GM18499 (cell line): ENCODE results near the gene SYTL4.
"Not testable (repeated sequence)": the region's sequence is repeated elsewhere in the genome, so short reads cannot be mapped to it uniquely, and the experiment has no call there.

Experiments used
- ATAC-seq: cut with Tn5 transposase; IDR thresholded peaks from one replicate; pipeline ENCODE4 v1.9.1; 2021; ENCODE audit warnings: moderate number of reproducible peaks; ENCODE audit not compliant: insufficient read depth, unreplicated experiment

Gene SYTL4

DNA sequence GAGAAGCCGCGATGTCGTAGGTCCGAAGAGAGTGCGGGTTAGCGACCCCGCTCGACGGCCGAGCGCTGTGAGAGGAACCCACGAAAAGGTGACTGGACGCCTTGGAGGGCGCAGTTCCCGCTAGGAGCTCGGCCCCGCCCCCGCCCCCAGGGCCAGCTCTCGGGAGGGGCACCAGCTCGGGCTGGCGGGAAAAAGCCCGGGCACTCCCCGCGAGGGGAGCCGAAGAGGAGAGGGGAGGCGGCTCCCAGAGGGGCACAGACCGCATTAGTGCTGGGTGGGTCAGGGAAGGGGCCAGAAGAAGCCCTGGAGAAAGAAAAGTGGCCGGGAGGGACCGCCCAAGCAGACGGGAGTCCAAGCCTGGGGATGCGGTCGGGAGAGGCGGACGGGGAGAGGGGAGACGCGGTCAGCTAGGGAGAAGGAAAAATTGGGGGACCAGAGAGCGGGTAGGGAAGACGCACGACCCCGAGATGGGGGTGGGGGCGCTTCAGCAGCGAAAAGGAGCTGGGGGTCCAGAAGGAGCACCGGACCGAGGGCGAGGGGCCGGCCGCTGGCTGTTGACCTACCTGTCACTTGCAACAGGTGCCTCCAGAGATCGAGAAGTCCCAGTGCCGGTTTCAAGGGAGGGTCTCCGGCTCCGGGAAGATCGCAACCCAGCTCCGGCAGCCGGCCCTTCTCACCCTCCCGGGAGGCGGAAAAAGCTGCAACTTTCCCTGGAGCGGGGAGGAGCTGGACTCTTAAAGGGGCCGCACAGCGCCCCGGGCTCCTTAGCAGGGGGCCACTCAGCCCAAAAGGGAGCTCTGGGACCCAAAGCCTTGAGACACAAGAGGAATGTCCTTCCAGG is at the start of gene SYTL4:
TSS of gene SYTL4 (minus strand) at position 681 of the 841 bp plus-strand sequence. CDS start 30,084 bp downstream, outside the sequence.
- no peak for ATAC-seq

DNA sequence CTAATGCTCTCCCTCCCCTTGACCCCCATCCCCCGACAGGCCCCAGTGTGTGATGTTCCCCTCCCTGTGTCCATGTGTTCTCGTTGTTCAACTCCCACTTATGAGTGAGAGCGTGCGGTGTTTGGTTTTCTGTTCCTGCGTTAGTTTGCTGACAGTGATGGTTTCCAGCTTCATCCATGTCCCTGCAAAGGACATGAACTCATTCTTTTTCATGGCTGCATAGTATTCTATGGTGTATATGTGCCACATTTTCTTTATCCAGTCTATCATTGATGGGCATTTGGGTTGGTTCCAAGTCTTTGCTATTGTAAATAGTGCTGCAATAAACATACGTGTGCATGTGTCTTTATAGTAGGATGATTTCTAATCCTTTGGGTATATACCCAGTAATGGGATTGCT is 37.5 kb upstream of the SYTL4 start:
- ATAC-seq = not testable (repeated sequence)

DNA sequence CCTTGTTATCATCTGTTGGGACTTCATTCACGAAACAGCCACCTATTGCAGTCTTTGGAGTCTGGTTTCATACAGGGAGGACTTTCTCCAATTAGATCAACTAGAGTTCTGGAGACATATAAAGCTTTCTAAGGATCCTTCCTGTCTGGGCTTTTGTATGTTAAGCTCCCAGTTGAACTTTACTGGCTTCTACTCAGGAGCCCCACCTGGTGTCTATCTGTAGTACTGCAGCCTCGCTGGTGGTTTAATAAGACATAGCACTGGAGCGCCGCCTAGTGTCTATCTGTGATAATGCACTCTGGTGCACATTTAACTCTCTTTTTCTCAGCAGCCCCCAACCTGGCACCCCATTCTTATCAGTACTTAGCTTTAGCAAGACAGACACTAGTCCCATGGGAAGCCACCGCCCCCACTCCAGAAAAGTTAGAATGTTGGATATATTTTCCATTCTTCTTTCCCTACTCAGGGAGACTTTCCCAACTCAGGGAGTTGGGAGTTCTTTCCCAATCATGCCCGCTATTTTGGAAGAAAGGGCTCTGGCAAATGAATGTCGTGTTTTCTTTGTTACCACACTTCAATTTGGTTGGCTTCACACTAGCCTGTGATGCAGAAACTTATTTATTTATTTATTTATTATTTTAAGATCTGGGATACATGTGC is 36.9 kb upstream of the SYTL4 start:
- peak; percentile 50 for ATAC-seq

DNA sequence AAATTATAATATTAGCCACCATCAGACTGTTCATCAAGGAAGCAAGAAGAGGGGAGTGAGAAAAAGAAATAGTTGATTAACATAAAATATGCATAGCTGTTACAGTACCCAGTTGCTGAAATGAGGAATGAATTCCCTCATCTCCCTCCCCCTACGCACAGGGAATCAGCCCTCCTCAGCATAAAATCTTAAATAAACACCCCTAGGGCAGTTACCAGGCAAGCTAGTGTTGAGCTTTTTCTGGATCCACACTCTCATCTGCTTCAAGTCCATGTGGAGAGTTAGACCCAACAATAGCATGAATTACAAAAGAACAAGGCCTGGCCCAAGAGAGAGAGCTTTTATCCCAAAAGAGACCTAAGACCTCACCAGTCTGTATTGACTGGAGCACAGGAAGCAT is 19.0 kb upstream of the SYTL4 start:
- ATAC-seq = no peak

DNA sequence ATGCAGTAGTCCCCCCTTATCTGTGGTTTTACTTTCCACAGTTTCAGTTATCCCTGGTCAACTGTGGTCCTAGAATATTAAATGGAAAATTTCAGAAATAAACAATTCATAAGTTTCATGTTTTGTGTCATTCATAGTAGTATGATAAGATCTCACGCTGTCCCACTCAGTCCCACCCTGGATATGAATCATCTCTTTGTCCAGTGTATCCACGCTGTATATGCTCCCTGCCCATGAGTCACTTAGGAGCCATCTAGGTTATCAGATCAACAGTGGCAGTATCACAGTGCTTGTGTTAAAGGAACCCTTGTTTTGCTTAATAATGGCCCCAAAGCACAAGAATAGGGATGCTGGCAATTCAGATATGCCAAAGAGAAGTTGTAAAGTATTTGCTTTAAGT is 16.2 kb upstream of the SYTL4 start:
- no peak for ATAC-seq

DNA sequence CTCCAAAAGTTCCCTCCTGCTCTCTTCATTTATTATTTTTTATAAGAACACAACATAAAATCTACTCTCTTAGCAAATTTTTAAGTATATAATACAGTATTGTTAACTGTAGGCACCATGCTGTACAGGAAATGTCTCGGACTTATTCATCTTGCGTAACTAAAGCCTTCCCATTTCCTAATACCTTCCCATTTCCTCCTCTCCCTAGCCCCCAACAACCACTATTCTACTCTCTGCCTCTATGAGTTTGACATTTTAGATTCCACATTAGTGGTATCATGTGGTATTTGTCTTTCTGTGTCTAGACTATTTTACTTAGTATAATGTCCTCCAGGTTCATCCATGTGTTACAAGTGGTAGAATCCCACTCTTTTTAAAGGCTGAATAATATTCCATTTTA is 15.8 kb upstream of the SYTL4 start:
- ATAC-seq = no peak

DNA sequence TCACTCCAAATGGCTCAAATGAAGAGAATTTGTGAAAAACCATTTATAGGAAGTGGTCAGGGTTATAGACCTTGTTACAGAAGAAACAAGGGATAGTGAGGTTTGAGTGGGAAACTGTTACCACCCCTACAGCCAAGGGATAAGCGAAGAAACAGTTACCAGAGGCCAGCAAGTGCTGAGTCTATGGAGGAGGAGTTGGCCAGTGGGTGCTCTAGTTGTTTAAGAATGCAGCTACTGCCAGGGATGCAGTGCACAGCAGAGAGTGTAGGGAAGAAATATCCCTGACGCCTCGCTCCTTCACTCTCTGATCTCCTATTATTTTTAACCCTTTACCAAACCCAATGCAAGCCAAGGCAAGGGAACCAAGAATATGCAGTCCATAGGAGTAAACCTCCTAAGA is 15.2 kb upstream of the SYTL4 start:
- no peak for ATAC-seq

DNA sequence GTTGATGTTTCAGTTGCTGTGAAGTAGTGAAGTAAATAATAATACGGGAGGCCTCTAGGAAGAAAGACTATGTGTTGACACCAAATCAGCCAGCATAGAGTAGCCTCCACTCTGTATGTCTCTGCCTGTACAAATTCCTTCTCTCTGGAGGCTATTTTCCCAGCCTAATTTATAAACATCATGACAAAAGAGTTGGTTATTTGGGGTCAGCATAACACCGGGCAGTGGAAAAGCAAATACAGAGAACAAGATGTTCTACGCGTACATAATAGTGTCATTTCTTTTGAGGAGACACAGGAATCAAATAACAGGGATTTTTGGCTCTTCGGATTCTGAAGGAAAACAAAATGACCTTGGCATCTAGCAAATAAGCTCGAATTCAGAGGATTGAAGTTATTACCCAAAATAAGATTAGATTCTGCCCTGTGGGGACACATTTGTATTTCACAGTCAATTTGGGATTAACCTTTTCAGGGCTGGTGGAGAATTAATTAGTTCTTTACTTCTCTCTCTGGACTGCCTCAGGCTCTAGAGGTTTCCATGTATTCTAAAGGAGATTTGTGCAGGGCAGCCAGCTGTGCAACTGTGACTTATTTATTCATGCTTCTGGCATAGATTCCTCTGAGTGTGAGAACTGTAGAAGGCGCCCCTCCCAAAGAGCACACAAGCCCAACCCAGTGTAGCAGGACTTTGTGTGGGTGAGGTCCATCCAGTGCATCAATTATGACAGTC is 14.1 kb upstream of the SYTL4 start:
- no peak for ATAC-seq

DNA sequence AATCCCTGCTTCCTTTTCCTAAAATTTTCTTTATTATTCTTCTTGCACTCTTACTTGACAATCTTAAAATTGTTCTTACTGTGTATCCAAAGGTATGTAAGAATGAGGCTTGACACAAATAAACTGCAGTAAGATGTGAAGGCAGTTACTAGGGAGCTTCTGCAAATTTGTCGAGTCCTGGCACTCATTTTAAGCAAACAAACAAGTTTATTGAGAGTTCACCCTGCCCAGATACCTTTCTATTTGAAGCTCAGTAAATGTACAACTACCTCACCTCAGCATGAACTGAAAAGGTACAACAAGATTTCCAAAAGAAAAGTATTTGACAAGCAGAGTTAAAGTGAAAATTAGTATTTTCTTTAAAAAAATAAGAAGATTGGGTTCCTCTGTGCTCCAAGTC is 13.3 kb upstream of the SYTL4 start:
- ATAC-seq = no peak

DNA sequence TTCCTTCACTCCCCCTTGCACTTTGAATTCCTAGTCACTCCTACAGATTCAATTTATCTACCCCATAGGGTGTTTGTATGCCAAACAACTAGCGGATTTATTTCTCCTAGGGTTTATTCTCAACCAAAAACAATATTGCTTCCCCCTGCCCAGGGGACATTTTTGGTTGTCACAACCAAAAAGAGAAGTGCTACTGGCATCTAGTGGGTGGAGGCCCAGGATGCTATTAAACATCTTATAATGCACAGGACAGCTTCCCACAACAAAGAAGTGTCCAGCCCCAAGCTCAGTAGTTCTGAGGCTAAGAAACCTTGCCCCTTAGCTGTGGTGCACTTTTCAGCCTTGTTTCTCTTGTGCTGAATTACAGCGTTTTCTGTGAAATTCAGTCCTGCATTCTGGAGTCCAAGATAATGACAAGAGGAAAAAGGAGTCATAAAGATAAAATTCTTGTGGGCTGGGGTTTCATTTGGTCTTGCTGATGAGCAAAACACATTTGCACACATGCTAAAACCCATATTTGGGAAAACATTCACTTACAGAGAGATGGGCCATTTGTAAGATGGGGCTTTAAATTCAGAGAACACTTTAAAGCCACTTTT is 11.2 kb upstream of the SYTL4 start:
- ATAC-seq = no peak

DNA sequence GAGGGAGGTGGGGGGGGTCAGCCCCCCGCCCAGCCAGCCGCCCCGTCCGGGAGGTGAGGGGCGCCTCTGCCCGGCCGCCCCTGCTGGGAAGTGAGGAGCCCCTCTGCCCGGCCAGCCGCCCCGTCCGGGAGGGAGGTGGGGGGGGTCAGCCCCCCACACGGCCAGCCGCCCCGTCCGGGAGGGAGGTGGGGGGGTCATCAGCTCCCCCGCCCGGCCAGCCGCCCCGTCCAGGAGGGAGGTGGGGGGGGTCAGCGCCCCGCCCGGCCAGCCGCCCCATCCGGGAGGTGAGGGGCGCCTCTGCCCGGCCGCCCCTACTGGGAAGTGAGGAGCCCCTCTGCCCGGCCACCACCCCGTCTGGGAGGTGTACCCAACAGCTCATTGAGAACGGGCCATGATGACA is 7.9 kb downstream of the SYTL4 start:
- not testable (repeated sequence) for ATAC-seq

DNA sequence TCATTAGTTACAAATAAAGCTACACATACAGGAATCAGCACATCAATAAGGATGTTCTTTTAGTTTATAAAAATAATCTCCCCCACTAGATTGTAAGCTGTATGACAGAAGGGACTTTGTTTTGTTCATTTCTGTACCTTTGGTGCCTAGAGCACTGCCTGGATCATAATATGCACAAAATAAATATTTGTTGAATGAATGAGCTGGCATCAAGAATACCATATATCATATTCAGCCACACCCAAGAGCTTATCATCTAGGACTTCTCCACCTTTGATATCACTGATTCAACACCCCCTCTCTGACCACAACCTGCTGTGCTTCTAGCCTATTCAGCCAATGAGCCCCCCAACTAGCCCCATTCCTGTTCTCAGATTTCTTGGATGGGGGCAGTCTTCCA is 10.6 kb downstream of the SYTL4 start:
- no peak for ATAC-seq

DNA sequence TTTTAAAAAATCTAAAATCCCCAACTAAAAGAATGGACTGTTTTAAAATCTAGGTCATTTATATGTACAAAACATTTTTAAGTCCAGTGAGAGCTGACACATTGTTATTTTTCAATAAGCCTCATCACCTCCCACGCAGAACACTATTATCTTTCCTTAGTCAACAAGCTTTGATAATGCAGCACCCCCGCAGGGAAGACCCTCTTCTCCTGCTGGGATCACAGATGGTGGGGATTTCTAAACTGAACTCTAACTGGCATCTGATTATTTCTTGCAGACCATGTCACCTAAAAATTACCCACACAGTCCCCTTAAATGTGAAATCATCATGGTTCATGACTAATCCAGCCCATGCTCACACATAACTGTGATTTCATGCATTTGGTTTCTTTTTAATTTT is 11.6 kb downstream of the SYTL4 start:
- ATAC-seq = no peak

DNA sequence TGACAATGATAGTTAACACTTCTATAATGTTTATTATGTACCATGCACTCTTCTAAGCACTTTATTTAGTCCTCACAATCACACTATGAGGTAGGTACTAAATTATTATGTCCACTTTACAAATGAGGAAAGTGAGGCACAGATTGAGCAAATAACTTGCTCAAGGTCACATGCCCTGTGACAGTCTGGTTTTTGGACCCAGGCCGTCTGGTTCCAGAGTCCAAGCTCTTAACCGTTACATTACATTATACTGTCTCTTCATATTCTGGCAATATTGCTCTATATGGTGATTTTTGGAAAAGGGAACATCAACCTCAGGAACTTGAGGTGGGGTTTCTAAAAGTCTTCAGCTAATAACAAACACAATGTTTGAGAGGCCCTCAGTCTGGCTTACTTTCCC is 12.8 kb downstream of the SYTL4 start:
- no peak for ATAC-seq

DNA sequence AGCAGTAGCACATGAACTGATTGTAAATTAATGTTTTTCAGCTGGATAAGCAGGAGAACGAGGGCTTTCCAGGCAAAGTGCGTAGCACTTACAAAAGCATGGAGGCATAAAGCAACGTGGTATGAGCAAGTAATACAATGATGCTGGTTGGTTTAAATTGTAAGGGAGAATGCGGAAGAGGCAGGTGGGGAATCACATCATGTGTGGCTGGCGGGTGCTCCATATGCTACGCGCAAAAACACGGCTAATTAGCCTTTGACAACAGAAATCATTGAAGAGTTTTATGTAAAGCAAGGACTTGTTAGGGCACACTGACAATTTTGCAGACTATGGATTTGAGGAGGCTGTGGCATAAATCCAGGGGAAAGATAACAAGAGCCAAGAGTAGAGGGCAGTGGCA is 14.6 kb downstream of the SYTL4 start:
- ATAC-seq = no peak

DNA sequence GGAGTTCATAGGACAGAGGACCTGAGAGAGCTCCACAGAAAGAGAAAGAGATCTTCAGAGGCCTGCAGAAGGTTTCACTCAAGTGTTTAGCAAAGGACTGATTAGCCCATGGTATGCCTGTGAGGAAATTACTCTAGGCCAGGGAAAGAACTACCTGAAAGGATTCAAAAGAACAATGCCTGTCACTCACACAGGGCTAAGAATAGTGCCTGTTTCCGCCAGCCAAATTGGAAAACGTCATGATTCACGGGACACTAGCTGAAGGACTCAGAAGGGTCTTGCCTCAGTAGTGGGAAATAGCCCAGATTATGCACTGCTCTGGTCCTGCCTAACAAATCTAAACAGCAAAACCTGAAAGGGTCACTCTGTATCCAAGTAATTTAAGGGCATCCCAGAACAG is 21.1 kb downstream of the SYTL4 start:
- ATAC-seq = no peak

DNA sequence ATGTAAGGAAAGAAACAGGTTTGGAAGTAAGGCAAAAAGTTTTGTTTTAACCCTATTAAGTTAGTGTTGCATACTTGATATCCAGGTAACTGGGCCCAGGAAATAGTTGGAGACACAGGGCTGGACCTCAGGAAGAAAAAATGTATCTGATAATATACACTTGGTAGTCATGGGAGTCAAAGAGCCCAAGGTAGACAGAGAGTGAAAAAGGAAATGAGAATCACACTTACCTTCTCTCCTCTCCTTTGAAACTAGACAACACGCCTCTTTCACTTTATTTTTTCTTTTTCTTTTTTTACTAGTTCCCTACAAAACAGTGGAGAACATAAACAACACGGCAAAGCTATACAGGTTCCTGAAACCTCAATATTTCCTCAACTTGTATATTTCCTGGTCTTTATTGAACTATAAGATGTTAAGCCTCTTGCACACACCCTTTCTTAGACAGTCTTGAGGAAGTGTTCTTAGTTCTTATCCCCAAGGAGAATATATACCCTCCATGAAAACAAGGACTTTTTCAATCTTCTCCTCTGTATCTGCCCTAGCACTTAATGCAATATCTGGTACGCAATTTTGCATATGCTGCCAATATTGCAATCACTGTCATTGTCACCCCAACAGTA is 27.2 kb downstream of the SYTL4 start:
- no peak for ATAC-seq

DNA sequence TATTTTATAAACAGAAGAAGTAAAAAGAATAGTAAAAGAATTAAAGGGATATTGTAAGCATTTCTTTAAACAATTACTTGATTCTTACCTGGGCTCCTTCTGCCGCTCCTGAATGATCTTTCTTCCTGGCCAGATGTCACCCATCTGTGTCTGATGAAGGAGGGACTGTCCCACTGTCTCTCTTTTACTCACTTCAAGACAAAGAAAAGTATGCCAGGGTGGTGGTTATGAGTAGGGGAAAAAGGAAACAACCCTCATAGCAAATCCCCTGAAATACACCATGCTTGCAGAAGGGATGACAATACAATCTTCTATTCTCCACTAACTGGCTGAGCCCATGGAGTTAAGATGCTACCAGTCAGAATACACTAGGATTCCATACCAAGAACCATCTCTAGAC is 31.1 kb downstream of the SYTL4 start:
- no peak for ATAC-seq

DNA sequence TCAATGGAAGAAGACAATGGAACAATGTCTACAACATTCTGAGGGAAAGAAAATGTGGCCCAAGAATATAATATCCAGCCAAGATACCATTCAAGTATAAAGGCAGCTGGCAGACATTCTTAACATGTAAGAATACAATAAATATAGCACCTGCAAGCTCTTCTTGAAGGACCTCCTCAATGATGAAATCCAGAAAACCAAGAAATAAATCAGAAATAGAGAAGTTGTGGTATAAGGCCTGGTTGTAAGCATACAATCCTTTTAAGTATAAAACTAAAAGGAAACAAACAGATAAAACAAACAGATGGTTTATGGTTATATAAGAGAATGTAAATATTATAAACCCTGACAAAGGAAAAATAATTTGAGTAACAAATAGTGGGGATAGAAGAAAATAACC is 33.4 kb downstream of the SYTL4 start:
- ATAC-seq = no peak

DNA sequence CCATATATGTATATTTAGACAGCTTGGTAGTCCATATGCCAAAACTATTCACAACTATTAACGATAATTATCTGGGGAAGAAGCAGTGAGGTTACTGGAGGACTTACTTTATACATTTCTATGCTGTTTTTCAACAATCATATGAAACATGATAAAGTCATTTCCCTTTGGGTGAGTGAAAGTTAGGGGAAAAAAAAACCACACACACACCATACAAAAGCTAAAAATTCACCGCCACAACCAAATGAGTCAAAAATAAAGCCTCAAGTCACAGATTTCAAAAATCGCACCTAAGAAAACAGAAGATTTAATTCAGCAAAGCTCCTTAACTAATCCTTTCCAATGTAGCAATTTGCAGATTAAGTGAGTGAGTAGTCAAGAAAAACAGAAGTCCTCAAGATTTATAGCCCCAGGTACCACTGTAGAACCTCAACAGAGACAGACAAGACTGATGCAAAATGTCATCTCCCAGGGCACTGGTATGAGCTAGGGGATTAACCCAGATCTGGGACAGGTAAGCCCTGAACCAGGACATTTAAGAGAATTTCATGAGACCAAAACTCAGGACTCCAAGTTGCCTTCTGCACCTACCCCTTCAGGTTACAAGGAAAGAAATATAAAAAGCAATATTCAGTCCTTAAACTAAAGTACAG is 35.1 kb downstream of the SYTL4 start:
- ATAC-seq = no peak
